Prostate gland (tissue), 2 donors: Measurements from ENCODE around the gene PFDN1.

Source experiments
- POLR2A ChIP-seq: fragments of 450-650 bp; IDR thresholded peaks from one replicate; pipeline ENCODE4 v1.6.1; 2016; ENCODE audit warnings: antibody characterized with exemption, mild to moderate bottlenecking
- POLR2AphosphoS5 ChIP-seq: sonication (generic); formaldehyde crosslinking; IDR thresholded peaks from one replicate; pipeline ENCODE4 v1.6.1; 2017; ENCODE audit warnings: antibody characterized with exemption
- TF ChIP-seq, protein P1 (sequence below), 4 experiments: fragments of 200-600 bp in 2 of 4; fragments of 450-650 bp in 2 of 4; sonication (generic) in 2 of 4; IDR thresholded peaks; 1 replicate in 3 of 4; 2 replicates in 1 of 4; pipeline ENCODE4 v1.5.1; 2016 to 2019; ENCODE audit warnings: antibody characterized with exemption in 4 of 4, mild to moderate bottlenecking in 2 of 4, moderate library complexity in 2 of 4

DNA sequence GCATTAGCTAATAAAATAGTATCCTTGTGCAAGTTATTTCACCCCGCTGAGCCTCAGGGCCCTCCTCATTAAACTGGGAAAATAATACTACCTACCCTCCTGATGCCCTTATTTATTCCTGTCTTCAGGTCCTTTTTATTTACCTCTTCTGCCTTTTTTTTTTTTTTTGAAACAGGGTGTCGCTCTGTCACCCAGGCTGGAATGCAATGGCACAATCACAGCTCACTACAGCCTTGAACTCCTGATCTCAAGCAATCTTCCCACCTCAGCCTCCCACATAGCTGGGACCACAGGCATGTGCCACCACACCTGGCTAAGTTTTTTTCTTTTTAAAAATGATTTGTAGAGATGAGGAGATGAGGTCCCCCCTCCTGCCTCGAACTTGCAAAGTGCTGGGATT, 22.6 kb upstream of the PFDN1 start:
- no peak for TF ChIP-seq POLR2A
- TF ChIP-seq, protein P1, sequence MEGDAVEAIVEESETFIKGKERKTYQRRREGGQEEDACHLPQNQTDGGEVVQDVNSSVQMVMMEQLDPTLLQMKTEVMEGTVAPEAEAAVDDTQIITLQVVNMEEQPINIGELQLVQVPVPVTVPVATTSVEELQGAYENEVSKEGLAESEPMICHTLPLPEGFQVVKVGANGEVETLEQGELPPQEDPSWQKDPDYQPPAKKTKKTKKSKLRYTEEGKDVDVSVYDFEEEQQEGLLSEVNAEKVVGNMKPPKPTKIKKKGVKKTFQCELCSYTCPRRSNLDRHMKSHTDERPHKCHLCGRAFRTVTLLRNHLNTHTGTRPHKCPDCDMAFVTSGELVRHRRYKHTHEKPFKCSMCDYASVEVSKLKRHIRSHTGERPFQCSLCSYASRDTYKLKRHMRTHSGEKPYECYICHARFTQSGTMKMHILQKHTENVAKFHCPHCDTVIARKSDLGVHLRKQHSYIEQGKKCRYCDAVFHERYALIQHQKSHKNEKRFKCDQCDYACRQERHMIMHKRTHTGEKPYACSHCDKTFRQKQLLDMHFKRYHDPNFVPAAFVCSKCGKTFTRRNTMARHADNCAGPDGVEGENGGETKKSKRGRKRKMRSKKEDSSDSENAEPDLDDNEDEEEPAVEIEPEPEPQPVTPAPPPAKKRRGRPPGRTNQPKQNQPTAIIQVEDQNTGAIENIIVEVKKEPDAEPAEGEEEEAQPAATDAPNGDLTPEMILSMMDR (IDR thresholded peaks at IDR 0.05) = no peak
- TF ChIP-seq POLR2AphosphoS5 = no peak
